Tongue (tissue), 2 donors: ENCODE results near the gene DTX2. TPM values are rescaled to one million over a fixed set of nuclear protein-coding genes. Genes with fewer than 3 reads are reported as not detected.
"Not testable (repeated sequence)": the region's sequence is repeated elsewhere in the genome, so short reads cannot be mapped to it uniquely, and the experiment has no call there.

Source experiments
- DNase-seq: peaks from one replicate; pipeline ENCODE4 v3.0.0-alpha.2; 2015
- total RNA-seq: library from RNA; depleted of rRNA; stranded (reverse); fragments of >200 nt; gene quantifications from one replicate; pipeline ENCODE4 v1.2.3, GENCODE V29; 2014

Gene DTX2
- 13.5 TPM for total RNA-seq

DNA sequence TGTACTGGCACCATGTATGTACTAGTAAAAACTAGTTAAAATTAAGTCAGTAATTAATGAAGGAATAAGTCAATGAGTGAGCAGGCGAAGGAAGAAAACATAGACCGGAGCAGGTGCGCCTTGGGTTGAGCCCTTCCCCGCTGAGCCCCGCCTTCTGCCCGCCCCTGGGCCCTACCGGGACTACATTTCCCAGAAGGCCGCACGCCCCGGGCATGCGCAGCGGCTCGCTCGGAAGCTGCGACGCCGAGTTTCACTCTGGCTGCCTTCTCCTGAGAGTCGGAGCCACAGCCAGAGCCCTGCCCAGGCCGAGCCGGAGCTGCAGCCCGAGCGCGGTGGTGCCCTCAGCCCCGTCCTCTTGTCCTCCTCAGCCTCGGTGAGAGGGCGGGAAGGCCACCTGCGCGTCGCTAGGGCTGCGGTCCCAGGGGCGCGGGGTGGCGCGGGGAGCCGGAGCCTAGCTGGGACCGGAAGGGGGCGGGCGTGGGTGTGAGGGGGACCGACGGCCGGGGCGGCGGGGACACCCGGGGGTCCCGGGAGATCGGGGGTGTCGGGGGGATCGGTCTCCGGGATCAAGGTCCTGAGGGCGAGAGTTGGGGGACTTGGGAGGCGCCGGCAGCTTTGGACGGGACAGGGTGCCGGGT lies at the start of gene DTX2:
Gene DTX2, plus strand, starts transcription at position 246 of the 638 bp plus-strand sequence. CDS start 18,801 bp downstream, outside the sequence.
- DNase-seq = not testable (repeated sequence)

GRCh38 chr7:76412249-76412648 lies 49.3 kb upstream of the DTX2 start:
- no peak for DNase-seq

GRCh38 chr7:76417654-76418310 lies 43.7 kb upstream of the DTX2 start:
- not testable (repeated sequence) for DNase-seq

- not testable (repeated sequence) for DNase-seq
Measured at GRCh38 chr7:76421097-76421496, 40.4 kb upstream of the DTX2 start.

- DNase-seq = no peak
Measured at GRCh38 chr7:76423666-76424412, 37.7 kb upstream of the DTX2 start.

GRCh38 chr7:76424413-76425111 lies 36.9 kb upstream of the DTX2 start, which contains the start of gene ZP3:
TSS of gene ZP3 (plus strand) at chr7:76424950. CDS start at chr7:76424965, 15 bp downstream.
- DNase-seq = no peak

DNA sequence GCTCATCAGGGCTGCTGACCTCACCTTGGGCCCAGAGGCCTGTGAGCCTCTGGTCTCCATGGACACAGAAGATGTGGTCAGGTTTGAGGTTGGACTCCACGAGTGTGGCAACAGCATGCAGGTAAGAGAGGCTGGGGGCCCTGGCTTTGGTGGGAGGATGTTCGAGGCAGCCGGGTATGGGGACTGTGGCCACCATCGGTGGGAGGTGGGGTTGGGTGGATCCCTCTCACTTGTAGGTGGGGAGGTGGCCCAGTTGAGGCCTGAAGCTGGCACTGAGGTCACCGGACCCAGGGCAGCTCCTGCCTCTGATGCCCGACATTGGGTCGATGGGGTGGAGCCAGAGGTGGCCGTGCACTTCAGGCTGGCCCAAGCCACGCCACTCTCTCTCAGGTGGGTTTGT lies 36.4 kb upstream of the DTX2 start:
- DNase-seq = no peak

- DNase-seq = not testable (repeated sequence)
Measured at GRCh38 chr7:76425558-76425957, 36.0 kb upstream of the DTX2 start.

GRCh38 chr7:76426246-76426645 lies 35.3 kb upstream of the DTX2 start:
- DNase-seq = no peak

- DNase-seq = no peak
Measured at GRCh38 chr7:76427635-76428034, 33.9 kb upstream of the DTX2 start.

DNA sequence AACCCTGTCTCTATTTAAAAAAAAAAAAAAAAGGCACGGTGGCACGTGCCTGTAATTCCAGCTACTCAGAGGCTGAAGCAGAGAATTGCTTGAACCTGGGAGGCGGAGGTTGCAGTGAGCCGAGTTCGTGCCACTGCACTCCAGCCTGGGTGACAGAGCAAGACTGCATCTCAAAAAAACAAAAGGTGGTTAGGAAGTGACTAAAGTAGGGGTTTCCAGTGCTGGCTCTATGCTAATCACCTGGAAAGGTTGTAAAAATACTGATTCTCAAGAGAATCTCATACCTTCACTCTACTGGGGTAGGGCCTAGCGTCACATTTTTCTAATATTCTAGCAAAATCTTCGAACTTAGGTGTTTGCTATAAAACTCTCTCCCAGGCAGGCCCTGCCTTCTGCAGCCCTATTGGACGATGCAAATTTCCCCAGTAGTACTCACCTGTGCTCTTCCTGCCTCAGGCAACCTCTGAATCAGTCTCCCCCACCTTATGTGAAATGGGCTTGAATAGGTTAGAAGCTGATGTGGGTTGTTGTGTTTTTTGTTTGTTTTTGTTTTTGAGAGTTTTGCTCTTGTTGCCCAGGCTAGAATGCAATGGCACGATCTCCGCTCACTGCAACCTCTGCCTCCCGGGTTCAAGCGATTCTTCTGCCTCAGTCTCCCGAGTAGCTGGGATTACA lies 33.2 kb upstream of the DTX2 start:
- no peak for DNase-seq

DNA sequence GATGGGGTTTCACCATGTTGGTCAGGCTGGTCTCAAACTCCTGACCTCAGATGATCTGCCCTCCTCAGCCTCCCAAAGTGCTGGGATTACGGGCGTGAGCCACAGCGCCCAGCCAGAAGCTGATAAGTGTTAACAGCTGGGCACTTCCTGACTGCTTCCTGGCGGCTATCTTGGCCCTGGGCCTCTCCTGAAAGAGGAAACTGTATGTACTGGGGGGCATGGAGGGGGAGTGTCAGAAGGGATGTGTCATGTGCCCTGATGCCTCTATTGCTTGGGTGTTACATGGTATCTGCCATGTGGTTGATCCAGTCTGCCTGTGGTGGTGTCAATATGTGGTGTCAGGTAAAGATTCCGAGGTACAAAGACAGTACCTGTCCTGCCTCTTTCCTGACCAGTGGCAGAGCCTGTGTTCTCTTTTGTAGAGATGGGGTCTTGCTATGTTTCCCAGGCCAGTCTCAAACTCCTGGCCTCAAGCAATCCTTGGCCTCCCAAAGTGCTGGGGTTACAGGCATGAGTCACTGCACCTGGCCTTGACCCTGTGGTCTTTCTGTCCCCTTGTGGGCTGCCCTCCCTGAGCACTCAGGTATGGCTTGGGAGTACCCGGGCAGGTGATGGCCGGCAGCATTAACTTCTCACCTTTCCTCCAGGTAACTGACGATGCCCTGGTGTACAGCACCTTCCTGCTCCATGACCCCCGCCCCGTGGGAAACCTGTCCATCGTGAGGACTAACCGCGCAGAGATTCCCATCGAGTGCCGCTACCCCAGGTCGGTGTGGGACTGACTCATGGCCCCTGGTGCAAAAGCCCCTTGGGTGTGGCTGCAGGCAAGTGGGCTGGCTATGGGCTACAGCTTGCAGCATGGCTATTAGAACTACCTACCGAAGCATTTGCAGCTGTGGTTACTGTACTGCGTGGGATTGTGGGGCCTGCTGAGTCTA lies 32.4 kb upstream of the DTX2 start:
- DNase-seq = peak; percentile 76

DNA sequence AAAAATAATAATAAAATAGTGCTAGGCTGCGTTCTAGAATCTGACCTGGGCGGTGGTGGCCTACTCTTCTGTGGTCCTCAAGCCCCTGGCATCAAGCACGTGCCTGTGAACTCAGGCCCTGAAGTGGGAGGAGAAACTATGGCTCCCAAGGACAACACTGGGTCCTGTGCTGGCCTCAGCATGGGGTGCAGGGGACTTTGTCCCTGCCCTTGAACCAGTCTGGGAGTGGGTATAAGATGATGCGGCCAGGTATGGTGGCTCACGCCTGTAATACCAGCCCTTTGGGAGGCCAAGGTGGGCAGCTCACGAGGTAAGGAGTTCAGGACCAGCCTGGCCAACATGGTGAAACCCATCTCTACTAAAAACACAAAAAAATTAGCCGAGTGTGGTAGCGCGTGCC lies 31.3 kb upstream of the DTX2 start:
- no peak for DNase-seq

GRCh38 chr7:76430836-76431235 lies 30.7 kb upstream of the DTX2 start:
- DNase-seq = no peak

DNA sequence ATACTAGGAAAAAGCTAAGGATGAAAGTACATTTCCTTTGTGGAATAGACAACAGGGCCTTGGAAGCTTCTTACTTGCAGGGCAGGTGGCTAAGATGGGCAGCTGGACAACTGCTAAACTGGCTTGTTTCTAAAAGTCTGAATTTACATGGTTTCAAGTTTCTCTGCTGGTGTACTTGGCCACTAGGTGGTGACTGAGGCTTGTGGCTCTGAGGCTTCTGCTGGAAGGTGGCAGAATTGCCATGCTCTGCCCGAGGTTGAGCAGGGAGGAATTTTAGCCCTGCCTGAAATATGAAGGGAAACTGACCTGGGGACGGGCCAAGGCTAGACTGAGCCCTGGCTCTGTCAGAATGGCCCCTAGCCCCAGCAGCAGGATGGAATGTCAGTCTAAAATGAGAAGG lies 23.6 kb upstream of the DTX2 start:
- peak; percentile 81 for DNase-seq

DNA sequence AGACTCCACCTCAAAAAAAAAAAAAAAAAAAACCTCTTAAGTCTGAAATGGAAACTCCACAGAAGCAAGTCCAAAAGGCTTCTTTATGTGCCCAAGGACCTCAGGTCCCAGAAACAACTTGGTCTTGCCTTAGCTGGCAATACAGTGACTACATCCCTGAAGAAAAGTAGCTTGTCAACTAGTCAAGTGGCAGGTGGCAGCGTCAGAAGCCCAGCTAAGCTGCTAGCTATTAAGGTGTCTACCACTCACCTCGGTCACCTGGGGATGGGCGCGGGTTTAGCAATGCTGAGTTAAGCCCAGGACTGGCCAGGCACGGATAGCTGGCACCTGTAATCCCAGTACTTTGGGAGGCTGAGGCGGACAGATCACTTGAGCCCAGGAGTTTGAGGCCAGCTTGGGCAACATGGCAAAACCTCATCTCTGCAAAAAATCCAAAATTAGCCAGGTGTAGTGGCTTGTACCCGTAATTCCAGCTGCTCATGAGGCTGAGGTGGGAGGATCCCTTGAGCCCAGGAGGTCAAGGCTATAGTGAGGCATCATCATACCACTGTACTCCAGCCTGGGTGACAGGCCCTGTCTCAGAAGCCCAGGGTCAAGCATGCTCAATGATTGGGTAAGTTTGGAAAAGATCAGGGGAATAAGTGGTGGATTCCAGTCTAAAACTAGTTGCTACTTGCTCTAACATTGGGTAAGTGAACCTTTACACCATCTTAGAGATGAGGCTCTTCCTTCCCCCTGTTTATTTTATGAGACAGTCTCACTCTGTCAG lies 22.2 kb upstream of the DTX2 start:
- not testable (repeated sequence) for DNase-seq

- DNase-seq = not testable (repeated sequence)
Measured at GRCh38 chr7:76440404-76440803, 21.1 kb upstream of the DTX2 start.

DNA sequence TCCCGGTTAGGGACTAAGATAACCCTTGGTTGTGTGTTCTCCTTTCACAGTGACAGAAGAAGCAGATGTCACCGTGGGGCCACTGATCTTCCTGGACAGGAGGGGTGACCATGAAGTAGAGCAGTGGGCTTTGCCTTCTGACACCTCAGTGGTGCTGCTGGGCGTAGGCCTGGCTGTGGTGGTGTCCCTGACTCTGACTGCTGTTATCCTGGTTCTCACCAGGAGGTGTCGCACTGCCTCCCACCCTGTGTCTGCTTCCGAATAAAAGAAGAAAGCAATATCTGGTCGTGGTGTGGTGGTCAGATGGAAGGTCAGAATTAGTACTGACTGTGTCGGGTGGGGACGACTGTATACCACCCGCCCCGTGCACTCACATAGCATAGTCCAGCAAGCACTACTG lies 19.7 kb upstream of the DTX2 start:
- not testable (repeated sequence) for DNase-seq

DNA sequence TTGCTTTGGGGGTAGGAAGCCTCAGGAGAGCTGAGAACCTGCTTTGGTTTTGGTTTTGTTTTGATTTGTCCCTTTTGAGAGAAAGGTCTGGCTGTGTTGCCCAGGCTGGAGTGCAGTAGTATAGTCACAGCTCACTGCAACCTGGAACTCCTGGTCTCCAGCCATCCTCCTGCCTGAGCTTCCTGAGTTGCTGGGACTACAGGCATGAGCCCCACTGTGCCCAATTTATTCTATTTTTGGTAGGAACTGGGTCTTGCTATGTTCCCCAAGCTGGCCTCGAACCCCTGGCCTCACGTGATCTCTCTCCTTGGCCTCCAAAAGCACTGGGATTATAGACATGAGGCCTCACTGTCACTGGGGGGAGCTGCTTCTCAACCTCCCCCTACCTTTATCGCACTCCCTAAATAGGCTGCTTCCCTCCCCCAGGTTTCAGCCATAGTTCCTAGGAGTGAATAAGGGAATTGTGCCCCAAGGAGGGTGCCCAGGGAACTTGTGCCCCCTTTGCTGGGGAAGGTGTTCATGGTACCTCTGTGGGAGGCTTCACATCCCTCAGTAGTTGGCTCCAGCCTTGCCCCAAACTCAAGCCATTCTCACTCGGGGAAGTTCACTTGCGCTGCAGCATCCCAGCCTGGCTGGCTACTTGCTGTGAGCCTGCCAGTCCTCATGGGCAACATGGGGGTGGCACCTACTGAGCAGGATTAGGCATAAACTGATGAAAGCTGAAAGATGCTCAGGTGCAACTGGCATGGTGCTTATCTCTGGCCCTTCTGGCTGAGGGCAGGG lies 18.7 kb upstream of the DTX2 start:
- DNase-seq = not testable (repeated sequence)
